Fibroblast of upper back skin (primary cell): Measurements from ENCODE around the gene BRD7.

Experiments used
- DNase-seq: peaks from one replicate; pipeline ENCODE4 v3.0.0-alpha.2; 2013

Gene BRD7

GRCh38 chr16:50303041-50303604, 65.7 kb downstream of the BRD7 start:
- peak; percentile 54 for DNase-seq

GRCh38 chr16:50302472-50303005, 66.2 kb downstream of the BRD7 start:
- no peak for DNase-seq

GRCh38 chr16:50301626-50302471, 66.9 kb downstream of the BRD7 start:
- DNase-seq = peak; percentile 73

GRCh38 chr16:50300942-50301625, 67.7 kb downstream of the BRD7 start:
- peak; percentile 36 for DNase-seq

GRCh38 chr16:50299508-50300105, 69.2 kb downstream of the BRD7 start:
- no peak for DNase-seq

GRCh38 chr16:50298591-50299507, 69.9 kb downstream of the BRD7 start:
- no peak for DNase-seq

GRCh38 chr16:50298075-50298460, 70.7 kb downstream of the BRD7 start:
- no peak for DNase-seq

GRCh38 chr16:50297301-50298074, 71.3 kb downstream of the BRD7 start:
- no peak for DNase-seq

GRCh38 chr16:50296807-50297206, 72.0 kb downstream of the BRD7 start:
- DNase-seq = no peak

- DNase-seq = no peak
Observed at GRCh38 chr16:50295541-50296132, 73.2 kb downstream of the BRD7 start.

GRCh38 chr16:50294955-50295354, 73.8 kb downstream of the BRD7 start:
- DNase-seq = no peak

GRCh38 chr16:50293994-50294855, 74.6 kb downstream of the BRD7 start:
- no peak for DNase-seq

- DNase-seq = no peak
Observed at GRCh38 chr16:50293041-50293783, 75.6 kb downstream of the BRD7 start.

- DNase-seq = no peak
Observed at GRCh38 chr16:50292566-50292948, 76.2 kb downstream of the BRD7 start.

- DNase-seq = no peak
Observed at GRCh38 chr16:50291719-50292565, 76.8 kb downstream of the BRD7 start.

- DNase-seq = no peak
Observed at GRCh38 chr16:50290856-50291255, 77.9 kb downstream of the BRD7 start.

GRCh38 chr16:50289950-50290764, 78.6 kb downstream of the BRD7 start:
- DNase-seq = no peak
